ENCODE measurements around the gene STK32C.
A peak's percentile ranks its signal among the peaks of the same experiment; 100 is the strongest.
"Not testable (repeated sequence)": the region's sequence is repeated elsewhere in the genome, so short reads cannot be mapped to it uniquely, and the experiment has no call there.

Gene STK32C

DNA sequence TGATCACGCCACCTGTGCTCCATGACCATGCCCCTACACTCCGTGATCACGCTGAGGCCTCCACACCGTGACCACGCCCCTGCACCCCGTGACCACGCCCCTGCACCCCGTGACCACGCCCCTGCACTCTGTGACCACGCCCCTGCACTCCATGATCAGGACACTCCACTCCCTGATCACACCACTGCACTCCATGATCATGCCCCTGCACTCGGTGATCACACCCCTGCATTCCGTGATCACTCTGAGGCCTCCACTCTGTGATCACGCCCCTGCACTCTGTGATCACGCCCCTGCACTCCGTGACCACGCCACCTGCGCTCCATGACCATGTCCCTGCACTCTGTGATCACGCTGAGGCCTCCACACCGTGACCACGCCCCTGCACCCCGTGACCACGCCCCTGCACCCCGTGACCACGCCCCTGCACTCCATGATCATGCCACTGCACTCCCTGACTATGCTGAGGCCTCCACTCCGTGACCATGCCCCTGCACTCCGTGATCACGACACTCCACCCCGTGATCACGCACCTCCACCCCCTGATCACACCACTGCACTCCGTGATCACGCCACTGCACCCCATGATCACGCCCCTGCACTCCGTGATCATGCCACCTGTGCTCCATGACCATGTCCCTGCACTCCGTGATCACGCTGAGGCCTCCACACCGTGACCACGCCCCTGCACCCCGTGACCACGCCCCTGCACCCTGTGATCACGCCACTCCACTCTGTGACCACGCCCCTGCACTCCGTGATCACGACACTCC, 27.7 kb downstream of the STK32C start:
- DNase-seq: no peak

DNA sequence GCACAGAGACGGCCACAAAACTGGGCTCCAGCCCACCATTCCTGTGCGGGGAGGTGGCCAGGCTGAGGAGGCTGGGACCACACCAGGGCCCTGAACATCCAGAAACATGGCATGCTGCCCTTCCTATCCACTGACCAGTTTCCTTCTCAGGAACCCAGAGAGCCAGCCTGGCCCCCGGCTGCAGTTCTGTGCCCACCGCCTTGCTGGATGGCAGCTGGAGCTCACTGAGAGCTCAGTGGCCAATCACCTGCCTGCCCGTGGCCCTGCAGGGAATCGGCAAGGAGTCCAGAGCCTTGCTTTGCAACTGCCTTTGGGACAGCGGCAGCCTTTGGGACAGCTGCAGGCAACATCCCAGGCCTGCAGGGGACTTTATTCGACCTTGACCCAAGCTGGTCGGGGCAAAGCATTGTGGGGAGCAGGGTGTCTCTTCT, 30.4 kb downstream of the STK32C start:
- DNase-seq: no peak

DNA sequence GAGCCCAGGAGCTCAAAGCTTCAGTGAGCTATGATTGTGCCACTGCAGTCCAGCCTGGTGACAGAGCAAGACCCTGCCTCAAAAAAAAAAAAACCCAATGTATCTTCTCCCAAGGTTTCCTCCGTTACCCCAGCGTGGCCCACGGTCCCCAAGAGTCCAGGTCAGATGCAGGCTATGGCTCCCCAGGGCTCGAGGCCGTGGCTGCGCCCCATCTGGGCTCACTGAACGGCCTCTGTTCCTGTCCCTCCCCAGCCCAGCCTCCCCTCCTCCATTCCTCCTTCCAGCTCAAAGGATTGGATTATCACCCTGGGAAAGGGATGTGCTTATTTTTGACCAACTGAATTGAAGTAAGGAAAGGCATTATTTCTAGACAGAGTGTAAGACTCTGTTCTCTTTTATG, 31.0 kb downstream of the STK32C start:
- no peak for DNase-seq

DNA sequence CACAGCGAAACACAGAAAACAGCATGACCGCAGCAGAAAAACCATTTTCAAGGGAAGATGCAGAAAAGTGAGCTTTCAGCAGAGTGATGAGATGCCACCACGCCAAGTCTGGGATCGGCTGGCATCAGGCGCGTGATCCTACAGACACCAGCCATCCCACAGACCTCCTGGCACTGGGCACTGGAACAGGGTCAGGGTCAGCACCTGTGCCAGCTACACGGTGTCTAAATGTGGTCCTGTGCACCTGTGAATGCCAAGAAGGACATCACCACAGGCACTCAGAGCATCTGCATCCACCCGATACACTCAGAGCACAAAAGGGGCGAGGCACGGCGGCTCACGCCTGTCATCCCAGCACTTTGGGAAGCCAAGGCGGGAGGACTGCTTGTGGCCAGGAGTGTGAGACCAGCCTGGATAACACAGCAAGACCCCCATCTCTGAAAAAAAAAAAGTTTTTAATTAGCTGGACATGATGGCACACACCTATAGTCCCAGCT, 31.5 kb downstream of the STK32C start:
- no peak for DNase-seq

DNA sequence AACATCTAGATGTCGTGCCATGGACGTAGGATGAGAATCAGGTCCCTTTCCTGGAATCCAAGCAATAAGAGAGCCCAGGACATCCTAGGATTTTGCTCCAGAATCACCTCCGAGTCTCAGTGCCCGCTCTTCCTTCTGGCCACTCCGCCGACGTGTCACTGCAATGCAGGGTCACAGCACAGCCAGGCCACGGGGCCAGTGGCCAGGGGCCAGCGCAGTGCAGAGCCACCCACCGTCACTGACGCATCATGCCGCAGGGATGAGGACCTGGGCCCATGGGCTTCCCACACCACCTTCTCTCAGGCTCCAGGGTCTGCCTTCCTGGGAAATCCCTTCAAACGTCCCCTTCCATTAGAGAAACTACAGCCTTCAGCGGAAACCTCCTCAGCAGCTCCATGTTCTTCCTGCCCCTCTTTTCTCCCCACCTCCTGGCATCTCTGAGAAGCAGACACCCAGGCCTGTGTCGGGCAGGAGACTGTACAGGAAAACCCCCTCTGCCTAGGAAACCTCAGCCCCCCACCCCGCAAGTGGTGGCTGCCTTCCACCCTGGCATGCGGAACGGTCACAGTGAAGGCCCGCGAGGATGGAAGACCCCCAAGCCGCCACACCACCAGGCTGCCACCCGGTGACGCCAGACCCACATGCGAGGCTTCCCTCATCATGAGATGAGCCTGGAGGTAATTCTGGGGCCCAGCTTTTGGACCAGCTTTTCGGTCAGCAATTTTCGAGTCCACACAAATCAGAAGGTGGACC, 32.1 kb downstream of the STK32C start:
- no peak for DNase-seq

DNA sequence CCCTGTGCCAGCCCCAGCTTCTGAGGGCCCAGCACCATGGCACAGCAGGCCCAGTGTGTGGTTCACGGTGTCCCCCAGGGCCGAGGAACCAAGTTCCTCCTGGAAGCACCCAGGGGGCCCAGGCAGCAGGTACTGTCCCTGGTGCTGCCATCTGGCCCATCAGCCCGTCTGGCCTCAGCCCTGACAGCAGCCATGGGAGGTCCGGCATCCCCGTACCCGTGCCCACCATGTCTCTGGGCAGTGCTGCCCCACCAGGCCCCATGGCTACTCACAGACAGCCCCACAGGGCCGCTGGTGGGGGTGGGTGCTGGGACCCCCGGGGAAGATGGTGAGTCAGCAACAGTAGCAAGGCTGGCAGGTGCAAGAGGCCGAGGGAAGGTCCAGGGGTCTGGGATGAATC, 32.8 kb downstream of the STK32C start:
- no peak for DNase-seq

DNA sequence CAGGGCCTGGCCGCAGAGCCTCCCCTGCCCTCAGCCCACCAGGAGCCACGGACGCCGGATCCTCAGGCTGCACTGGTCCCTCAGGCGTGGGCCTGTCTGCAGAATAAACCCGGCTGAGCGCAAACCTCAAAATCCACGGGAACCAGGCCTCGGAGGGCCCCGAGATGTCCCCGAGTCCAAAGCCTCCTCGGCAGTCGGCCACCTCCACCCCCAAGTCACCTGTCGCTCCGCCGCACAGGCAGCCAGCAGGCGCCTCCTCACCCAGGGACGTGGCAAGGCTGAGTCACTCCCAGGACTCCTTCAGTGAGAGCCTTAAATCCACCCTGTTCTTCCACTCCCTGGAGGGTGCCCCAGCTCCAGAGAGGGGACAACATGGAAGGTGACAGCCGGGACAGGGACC, 33.2 kb downstream of the STK32C start:
- no peak for DNase-seq

DNA sequence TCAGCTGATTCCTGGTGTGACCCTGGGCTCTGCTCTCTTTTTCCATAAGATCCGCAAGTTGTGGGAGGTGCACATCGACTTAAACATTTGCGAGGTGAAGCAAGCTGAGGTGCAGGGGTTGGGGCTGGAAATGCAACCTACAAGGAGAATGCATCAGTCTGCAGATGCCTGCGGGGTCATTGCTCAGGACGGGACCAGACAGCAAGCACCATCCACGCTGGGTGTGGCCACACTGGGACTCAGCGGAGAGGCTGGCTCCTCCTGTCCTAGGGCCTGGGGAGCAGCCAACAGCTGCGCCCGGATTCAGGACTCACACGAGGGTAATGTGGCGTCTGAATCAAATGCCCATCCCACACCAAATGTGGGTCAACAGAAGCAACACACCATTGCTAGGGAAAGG, 33.8 kb downstream of the STK32C start:
- no peak for DNase-seq

DNA sequence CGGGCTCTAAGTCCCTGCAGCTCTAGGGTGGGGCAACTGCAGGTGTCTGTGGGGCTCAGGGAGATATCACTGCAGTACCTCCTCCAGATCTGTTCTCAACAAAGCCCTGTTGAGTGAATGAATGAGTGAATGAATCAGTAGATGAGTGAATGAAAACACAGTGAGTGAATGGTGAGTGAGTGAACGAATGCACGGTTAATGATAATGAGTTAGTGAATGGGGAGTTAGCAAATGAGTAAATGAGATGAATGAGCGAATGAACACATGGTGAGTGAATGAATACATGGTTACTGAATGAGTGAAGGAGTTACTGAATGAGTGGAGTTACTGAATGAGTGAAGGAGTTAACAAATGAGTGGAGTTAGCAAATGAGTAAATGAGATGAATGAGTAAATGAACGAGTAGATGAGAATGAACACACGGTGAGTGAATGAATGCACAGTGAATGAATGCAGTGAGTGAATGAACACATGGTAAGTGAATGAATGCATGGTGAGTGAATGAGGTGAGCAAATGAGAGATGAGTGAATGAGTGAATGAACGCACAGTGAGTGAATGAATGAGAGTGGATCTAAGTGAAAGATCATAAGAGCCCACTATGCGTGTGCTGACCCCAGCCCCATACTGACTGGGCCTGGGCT, 34.3 kb downstream of the STK32C start:
- no peak for DNase-seq

DNA sequence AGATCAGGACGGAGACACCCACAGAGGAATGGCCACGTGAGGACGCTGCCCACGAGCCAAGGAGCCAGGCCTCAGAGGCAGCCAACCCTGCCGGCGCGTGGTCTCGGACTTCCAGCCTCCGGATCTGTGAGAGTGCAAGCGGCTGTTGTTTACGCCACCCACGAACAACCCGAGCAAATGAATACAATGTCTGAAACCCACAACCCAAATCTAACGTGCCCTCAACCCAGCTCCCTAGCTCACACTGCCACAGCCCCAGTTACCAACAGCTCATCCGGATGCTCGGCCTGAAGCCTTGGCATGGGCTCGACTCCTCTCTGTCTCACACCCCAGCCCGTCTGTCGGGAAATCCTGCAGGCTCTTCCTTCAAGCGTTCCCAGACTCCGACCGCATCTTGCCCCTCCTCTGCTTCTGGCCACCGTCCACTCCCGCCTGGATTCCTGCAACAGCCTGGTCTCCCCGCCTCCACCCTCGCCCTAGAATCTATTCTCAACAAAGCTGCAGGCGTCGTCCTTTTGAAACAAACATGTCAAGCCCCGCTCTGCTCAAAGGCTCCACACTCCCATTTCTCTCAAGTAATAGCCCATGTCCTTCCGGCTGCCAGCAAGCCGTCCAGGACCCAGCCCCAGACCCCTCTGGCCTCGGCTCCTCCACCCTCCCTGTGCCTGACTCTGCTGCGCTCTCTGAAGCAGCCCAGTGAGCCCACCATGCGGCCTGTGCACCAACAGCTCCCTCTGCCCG, 35.3 kb downstream of the STK32C start:
- DNase-seq: no peak

DNA sequence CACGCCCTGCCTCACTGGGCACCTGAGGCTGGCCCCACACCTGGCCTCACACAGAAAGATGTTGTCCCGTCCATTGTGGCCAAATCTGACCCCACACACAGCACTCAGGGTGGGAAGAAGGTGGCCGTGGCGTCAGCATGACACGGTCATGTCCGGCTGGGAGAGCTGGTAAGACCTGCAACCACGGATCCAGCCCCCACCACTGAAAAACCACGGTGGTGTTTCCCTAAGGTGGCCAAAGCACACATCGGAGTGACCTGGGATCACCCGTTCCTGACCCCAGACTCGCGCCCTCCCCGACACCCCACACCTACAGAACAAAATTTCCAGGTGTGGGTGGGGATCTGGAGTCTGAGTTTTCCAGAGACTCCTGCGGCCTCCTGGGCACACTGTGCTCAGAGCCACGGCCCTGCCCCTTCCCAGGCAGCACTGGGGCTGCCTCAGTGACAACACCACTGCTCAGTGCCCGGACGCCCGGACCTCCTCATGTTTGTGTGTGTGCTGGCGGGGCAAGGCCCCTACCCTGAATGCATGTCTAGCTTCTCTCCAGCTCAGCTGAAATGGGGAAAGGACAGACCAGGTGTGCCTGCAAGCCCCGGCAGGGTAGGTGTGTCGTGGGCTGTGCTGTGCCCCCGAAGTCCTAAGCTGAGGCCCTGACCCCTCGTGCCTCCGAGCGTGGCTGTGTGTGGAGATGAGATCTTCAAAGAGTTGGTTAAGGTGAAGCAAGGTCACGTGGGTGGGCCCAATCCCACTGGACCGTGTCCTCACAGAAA, 36.1 kb downstream of the STK32C start:
- DNase-seq: no peak

DNA sequence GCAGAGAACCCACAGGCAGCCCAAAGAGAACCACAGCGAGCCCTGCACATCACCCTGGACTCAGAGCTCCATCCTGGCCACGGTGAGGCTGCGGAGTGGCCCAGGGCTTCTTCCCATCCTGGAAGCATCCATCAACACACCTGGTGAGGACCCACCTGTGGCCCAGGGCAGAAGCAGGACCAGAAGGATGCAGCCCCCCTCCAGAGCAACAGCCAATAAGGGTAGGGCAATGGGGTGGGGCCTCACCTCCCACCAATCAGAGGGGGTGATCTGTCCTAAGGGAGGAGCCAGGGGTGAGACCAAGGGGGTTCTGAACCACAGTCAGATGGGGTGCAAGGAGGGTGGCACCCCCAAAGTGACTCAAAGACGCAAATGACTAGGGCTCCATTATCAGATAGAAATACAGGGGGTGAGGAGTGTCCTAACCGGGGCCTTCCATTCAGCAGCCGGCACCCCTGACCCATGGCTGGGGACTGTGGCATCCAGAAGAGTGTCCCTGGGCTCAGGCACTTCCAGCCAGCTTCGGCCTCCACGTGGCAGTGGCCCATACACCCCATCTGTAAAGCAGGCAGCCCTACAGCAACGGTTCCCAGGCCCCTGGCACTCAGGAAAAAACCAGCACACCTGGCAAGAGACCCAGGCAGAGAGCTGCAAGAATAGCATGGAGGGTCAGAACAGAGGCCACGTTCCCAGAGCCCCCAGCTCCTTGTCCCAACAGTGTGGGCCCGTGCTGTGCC, 36.9 kb downstream of the STK32C start:
- no peak for DNase-seq

DNA sequence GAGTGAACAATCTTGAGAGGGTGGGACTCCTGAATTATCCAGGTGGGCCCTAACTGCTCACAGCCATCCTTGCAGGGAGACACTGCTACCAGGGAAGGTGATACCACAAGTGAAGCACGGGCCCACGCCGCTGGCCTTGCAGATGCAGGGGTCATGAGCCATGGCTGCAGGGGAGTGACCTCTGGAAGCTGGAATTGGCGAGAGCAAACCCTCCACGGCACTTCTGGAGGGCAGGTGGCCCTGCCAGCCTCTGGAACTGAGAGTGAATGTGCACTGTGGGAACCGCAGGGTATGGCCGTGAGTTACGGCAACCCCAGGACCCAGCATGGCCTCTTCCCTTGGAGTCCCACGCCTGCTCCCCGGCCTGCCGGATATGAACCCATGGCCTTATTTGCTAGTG, 37.5 kb downstream of the STK32C start:
- no peak for DNase-seq

DNA sequence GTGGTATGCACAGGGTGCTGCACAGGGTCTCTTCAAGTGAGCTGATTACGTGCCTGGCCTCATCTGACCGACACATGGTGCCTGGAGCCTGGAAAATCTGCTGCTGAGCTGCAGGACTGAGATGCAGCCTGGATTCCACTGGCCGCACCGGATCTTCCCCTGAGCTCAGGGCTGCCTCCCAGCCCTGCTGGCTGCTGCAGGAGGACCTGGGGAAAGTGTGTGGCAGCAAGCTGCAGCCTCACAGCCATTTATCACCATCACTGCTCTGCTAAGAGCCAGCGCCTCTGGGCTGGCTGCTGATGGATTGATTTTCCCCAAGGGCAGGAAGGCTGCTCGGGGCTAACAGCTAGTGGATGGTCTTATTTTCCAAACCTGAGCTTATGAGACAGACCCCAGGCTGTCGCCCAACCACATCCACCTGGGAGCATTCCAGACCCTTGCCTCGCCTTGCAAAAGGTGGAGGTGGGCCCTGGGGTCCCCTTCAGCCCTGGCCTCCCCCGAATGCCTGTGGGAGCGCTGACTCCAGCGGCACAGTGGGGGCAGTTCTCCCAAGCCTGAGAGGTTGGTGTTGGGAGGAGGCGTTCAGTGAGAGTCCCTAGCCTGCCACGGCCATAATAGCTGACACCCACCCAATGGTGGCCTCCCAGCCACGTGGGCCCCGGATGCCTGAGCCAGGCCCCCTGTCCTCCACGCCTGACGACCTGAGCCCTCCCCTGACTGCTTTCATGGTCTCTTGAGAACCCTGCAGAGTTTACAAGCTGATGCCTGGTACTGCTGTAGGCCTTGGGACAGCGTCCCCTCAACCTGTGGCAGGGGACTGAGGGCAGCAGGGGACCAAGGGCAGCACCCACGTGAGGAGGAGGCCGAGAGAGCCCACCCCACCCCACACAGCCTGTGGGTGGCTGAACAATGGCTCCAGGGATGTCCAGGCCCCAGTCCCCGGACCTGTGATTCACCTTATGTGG, 38.2 kb downstream of the STK32C start:
- no peak for DNase-seq

DNA sequence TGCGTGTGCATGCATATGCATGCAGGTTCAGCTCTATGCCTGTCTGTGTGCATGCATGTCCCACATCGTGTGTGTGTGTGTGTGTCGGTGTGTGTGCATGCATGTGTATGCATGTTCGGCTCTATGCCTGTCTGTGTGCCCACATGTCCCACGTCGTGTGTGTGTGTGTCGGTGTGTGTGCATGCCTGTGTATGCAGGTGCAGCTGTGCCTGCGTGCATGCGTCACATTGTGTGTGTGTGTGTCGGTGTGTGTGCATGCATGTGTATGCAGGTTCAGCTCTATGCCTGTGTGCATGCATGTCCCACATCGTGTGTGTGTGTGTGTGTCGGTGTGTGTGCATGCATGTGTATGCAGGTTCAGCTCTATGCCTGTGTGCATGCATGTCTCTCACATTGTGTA, 39.8 kb downstream of the STK32C start:
- DNase-seq: not testable (repeated sequence)

DNA sequence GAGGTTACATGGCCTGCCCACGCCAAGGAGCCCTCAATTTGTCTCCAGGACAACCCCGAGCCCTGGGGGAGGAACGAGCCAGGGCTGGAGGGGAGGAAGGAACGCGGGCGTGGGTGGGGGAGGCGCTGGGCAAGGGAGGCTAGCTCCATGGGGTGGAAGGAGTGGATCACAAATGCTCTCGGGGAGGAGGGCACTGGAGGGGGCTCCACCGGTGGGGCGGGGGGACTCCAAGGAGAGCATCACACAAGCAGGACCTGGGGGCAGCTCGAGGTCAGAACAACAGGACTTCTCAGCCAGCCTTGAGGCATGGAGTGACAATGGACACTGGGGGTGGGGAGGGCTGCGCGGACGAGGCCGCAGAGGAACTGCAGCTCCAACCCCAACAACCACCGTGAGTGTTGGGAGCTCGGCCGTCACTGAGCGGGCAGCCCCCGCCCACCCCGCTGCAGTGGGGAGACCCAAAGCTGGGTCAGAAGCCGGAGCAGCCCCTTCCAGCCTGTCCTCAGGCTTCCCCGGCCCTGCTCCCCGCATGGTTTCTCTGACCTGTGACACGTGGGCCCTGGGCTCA, 41.1 kb downstream of the STK32C start:
- DNase-seq: no peak

DNA sequence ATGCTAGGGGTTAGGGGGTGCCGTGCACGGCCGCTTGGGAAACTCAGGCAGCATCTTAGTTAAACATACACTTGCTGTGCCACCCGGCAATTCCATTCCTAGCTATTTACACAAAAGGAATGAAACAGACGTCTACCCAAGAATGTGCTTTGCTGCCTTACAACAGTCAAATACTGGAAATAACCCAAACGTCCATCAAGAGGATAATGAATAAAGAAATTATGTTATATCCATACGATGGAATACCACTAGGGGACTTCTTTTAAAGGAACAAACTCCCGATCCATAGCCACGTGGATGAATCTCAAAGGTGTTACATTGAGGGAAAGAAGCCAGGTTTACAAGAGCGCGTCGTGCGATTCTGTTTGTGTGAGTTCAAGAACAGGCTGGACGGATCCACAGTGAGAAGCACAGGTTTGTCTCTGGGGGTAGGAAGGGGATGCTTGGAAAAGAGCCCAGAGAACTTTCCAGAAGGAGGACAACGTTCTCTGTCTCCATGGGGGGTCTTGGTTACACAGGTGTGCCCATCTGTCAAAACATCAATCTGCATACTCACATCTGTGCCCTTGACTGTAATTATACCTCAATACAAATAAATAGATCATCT, 41.8 kb downstream of the STK32C start:
- peak; percentile 66 for DNase-seq

DNA sequence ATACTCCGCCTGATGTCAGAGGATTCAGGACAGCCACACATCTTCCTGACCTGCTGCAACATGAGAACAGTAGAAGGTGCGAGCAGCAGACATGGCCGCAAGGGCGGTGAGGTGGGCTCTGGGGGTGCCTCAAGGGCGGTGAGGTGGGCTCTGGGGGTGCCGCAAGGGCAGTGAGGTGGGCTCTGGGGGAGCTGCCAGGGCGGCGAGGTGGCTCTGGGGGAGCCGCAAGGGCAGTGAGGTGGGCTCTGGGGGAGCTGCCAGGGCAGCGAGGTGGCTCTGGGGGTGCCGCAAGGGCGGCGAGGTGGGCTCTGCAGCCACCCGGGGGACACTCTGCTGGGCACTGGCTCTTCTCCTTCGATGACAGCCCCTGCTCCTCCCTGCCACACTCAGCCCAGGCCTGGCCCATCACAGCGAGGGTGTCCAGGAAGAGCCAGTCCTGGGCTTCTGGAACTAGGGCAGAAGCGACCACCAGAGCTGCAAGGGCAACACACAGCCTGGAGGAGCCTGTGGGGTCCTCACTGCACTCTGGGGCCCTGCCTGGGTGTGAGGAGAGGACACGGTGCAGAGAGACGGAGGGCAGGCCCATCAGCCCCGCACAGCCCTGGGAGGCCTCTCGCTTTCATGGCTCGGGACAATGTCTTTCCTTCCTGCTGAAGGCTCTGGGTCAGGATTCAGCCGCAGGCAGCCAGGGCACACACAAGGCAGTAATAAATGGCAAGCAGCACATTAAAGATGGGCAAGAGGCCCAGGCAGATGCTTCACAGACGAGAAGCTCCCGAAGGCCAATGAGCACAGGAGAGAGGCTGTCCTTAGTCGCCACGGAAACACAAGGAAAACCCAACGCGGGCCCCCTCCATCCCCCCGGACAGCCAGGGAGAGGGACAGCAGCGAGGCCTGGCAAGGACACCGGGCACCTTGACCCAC, 42.5 kb downstream of the STK32C start:
- DNase-seq: peak; percentile 45
